ENCODE data around the gene GFRA1.

The GFRA1 gene

GRCh38 chr10:116115036-116115641, 157.9 kb downstream of the GFRA1 start:
- H3K4me3 ChIP-seq (ENCODE audit: low read depth, low read length) = no peak overlapping the region
- DNase-seq (ENCODE audit: low read depth) = no peak
- no peak for TF ChIP-seq CTCF (IDR thresholded peaks at IDR 0.05; ENCODE audit: low read depth, low read length)
- TF ChIP-seq POLR2A (IDR thresholded peaks at IDR 0.05; ENCODE audit: extremely low read depth, insufficient read length) = no peak
- TF ChIP-seq MYC (IDR thresholded peaks at IDR 0.05; ENCODE audit: low read depth, low read length) = no peak
- TF ChIP-seq MAX (IDR thresholded peaks at IDR 0.05; ENCODE audit: low read depth, low read length) = no peak

GRCh38 chr10:116113721-116114501, 159.1 kb downstream of the GFRA1 start:
- DNase-seq (ENCODE audit: low read depth) = no peak
- TF ChIP-seq POLR2A (IDR thresholded peaks at IDR 0.05; ENCODE audit: extremely low read depth, insufficient read length) (no peak), MAX (IDR thresholded peaks at IDR 0.05; ENCODE audit: low read depth, low read length) (no peak), MYC (IDR thresholded peaks at IDR 0.05; ENCODE audit: low read depth, low read length) (no peak), CTCF (IDR thresholded peaks at IDR 0.05; ENCODE audit: low read depth, low read length) (no peak)
- no peak overlapping the region for H3K4me3 ChIP-seq (ENCODE audit: low read depth, low read length)

- no peak overlapping the region for H3K4me3 ChIP-seq (ENCODE audit: low read depth, low read length)
- no peak for DNase-seq (ENCODE audit: low read depth)
- TF ChIP-seq MAX (IDR thresholded peaks at IDR 0.05; ENCODE audit: low read depth, low read length) = no peak
- no peak for TF ChIP-seq POLR2A (IDR thresholded peaks at IDR 0.05; ENCODE audit: extremely low read depth, insufficient read length)
- TF ChIP-seq CTCF (IDR thresholded peaks at IDR 0.05; ENCODE audit: low read depth, low read length) = no peak
- no peak for TF ChIP-seq MYC (IDR thresholded peaks at IDR 0.05; ENCODE audit: low read depth, low read length)
Observed at GRCh38 chr10:116112232-116113231, 160.5 kb downstream of the GFRA1 start.

GRCh38 chr10:116111483-116112095, 161.4 kb downstream of the GFRA1 start:
- no peak for DNase-seq (ENCODE audit: low read depth)
- TF ChIP-seq POLR2A (IDR thresholded peaks at IDR 0.05; ENCODE audit: extremely low read depth, insufficient read length) (no peak), MAX (IDR thresholded peaks at IDR 0.05; ENCODE audit: low read depth, low read length) (no peak), MYC (IDR thresholded peaks at IDR 0.05; ENCODE audit: low read depth, low read length) (no peak), CTCF (IDR thresholded peaks at IDR 0.05; ENCODE audit: low read depth, low read length) (no peak)
- H3K4me3 ChIP-seq (ENCODE audit: low read depth, low read length) = no peak overlapping the region

GRCh38 chr10:116110736-116111135, 162.3 kb downstream of the GFRA1 start:
- TF ChIP-seq MYC (IDR thresholded peaks at IDR 0.05; ENCODE audit: low read depth, low read length) (no peak), CTCF (IDR thresholded peaks at IDR 0.05; ENCODE audit: low read depth, low read length) (no peak), MAX (IDR thresholded peaks at IDR 0.05; ENCODE audit: low read depth, low read length) (no peak), POLR2A (IDR thresholded peaks at IDR 0.05; ENCODE audit: extremely low read depth, insufficient read length) (no peak)
- H3K4me3 ChIP-seq (ENCODE audit: low read depth, low read length) = no peak overlapping the region
- no peak for DNase-seq (ENCODE audit: low read depth)

Measured in NB4 (cell line).